ENCODE results near the gene RALGPS2. TPM values are rescaled to one million over a fixed set of nuclear protein-coding genes. Genes with fewer than 3 reads are reported as not detected.
A peak's percentile ranks its signal among the peaks of the same experiment; 100 is the strongest.

The RALGPS2 gene
- total and polyA plus RNA-seq, 2 donors (not counting 1 experiment from before 2014, with no cell fraction given): 59.6 to 251 TPM

- Histone ChIP-seq H3K9me3 (ENCODE audit: control extremely low read depth in 1 of 3, control insufficient read depth in 2 of 3, insufficient read depth in 1 of 3, low read length in 2 of 3) (peaks cover 2 to 10% (median 3%) of the 10 kb centered on the region in 3 donors), H2AFZ (ENCODE audit: insufficient read depth, low read depth, low read length, poor library complexity, severe bottlenecking) (no peak overlapping the region), H3K4me2 (replicated peaks; ENCODE audit: low read depth, low read length, poor library complexity, severe bottlenecking) (peak overlapping the region; percentile 90), H3K27ac (ENCODE audit: low read length in 2 of 2) (peak overlapping the region; percentile 62 to 90), H4K20me1 (ENCODE audit: control insufficient read depth, insufficient read depth, low read length, poor library complexity, severe bottlenecking) (peaks cover 12% of the 10 kb centered on the region), H3K4me3 (ENCODE audit: control extremely low read depth in 1 of 5, extremely low read depth in 1 of 5, insufficient read depth in 1 of 5, low read depth in 2 of 5, low read length in 4 of 5) (peak overlapping the region; percentile 70 to 99 (median 79)), H3K27me3 (replicated peaks in 1 of 4; ENCODE audit: control extremely low read depth in 1 of 4, control insufficient read depth in 3 of 4, insufficient read depth in 4 of 4, low read length in 3 of 4) (no peaks in the 10 kb centered on the region), H3K36me3 (replicated peaks in 1 of 2; ENCODE audit: control extremely low read depth in 1 of 2, control insufficient read depth in 1 of 2, extremely low read depth in 1 of 2, insufficient read depth in 2 of 2, low read length in 1 of 2) (peaks cover 3 to 55% of the 10 kb centered on the region in 2 experiments), H3K79me2 (ENCODE audit: control insufficient read depth, insufficient read depth, low read length) (peaks cover 77% of the 10 kb centered on the region), H3K9ac (ENCODE audit: low read length) (peak overlapping the region; percentile 94), H3K4me1 (ENCODE audit: control insufficient read depth in 2 of 2, insufficient read depth in 2 of 2, low read length in 2 of 2) (peaks cover 32 to 38% of the 10 kb centered on the region in 2 donors)
- ATAC-seq (ENCODE audit: low read depth): no peak
- CTCF ChIA-PET: interaction anchor here (0.7 to 6.7 kb wide), 17 partner anchors 8 to 276 kb away, joined by 3 to 106 read pairs (median 5); no protein-coding TSS in a partner anchor
- no CpG with 5 or more reads among the region's 11 CpGs for WGBS (ENCODE audit: insufficient coverage)
- POLR2A ChIA-PET: interaction anchor here (0.6 to 4.2 kb wide), 8 partner anchors 22 to 305 kb away, joined by 3 to 48 read pairs (median 12); no protein-coding TSS in a partner anchor
- TF ChIP-seq CTCF (IDR thresholded peaks at IDR 0.05) (no peak), EZH2 (IDR thresholded peaks at IDR 0.05; ENCODE audit: borderline replicate concordance, insufficient read depth, low read depth, low read length, poor library complexity, severe bottlenecking) (no peak)
- peaks cover 57% of the 10 kb centered on the region for H3K4me1 Mint-ChIP-seq
- H3K9me3 Mint-ChIP-seq (ENCODE audit: insufficient read depth): peaks cover 4% of the 10 kb centered on the region
- H3K27me3 Mint-ChIP-seq: no peaks in the 10 kb centered on the region
- peak; percentile 49 for DNase-seq
- H3K4me3 Mint-ChIP-seq: peak overlapping the region; percentile 96
- peak overlapping the region; percentile 94 for H3K27ac Mint-ChIP-seq
- intact Hi-C loops (cut with micrococcal nuclease): loop anchor here (5.0 kb wide), 3 partner anchors 35 to 640 kb away; partner anchors contain the start of genes AXDND1 and TOR3A
Observed at GRCh38 chr1:178727014-178727895, 2.2 kb downstream of the RALGPS2 start.

All from B cell (primary cell).